GM23248 (cell line): ENCODE results near the gene HNF1B.

Source experiments
- EZH2 ChIP-seq: fragments of 200-600 bp; sonication (generic); IDR thresholded peaks from 2 replicates; pipeline ENCODE4 v1.6.1; 2018; ENCODE audit warnings: antibody characterized with exemption, mild to moderate bottlenecking; ENCODE audit not compliant: insufficient read depth, poor library complexity, severe bottlenecking
- EZH2phosphoT487 ChIP-seq: fragments of 200-600 bp; sonication (generic); IDR thresholded peaks from 2 replicates; pipeline ENCODE4 v1.6.1; 2018; ENCODE audit warnings: antibody characterized with exemption, moderate library complexity, mild to moderate bottlenecking, low read depth; ENCODE audit not compliant: insufficient read depth

- TF ChIP-seq EZH2 (no peak), EZH2phosphoT487 (no peak)
Measured at GRCh38 chr17:37706446-37706845, 38.4 kb downstream of the HNF1B start.
